Inferior parietal cortex (tissue), 1 donor: Measurements from ENCODE around the gene IFI44.

Experiments used
- DNase-seq: peaks from one replicate; pipeline ENCODE4 v3.0.0-alpha.2; 2016; ENCODE audit errors: extremely low spot score

Gene IFI44

GRCh38 chr1:78652019-78652560 is 2.5 kb downstream of the IFI44 start:
- no peak for DNase-seq

GRCh38 chr1:78658901-78659300 is 9.3 kb downstream of the IFI44 start:
- no peak for DNase-seq

GRCh38 chr1:78663923-78664322 is 14.3 kb downstream of the IFI44 start:
- DNase-seq, result no peak

- DNase-seq, result no peak
Observed at GRCh38 chr1:78664763-78665162, 15.1 kb downstream of the IFI44 start.

GRCh38 chr1:78665809-78666208 is 16.2 kb downstream of the IFI44 start:
- DNase-seq, result no peak

GRCh38 chr1:78667939-78668338 is 18.3 kb downstream of the IFI44 start:
- DNase-seq, result no peak

- no peak for DNase-seq
Observed at GRCh38 chr1:78668427-78668826, 18.8 kb downstream of the IFI44 start.

GRCh38 chr1:78672428-78672827 is 22.8 kb downstream of the IFI44 start:
- DNase-seq, result no peak

- DNase-seq, result no peak
Observed at GRCh38 chr1:78673120-78673519, 23.5 kb downstream of the IFI44 start.

GRCh38 chr1:78676347-78676982 is 26.8 kb downstream of the IFI44 start:
- peak; percentile 81 for DNase-seq

GRCh38 chr1:78676993-78677392 is 27.4 kb downstream of the IFI44 start:
- DNase-seq, result no peak

GRCh38 chr1:78677788-78678187 is 28.2 kb downstream of the IFI44 start:
- no peak for DNase-seq

- DNase-seq, result no peak
Observed at GRCh38 chr1:78678324-78678723, 28.7 kb downstream of the IFI44 start.

GRCh38 chr1:78681265-78681664 is 31.6 kb downstream of the IFI44 start:
- DNase-seq, result no peak

- no peak for DNase-seq
Observed at GRCh38 chr1:78682496-78682895, 32.9 kb downstream of the IFI44 start.

GRCh38 chr1:78683079-78683478 is 33.4 kb downstream of the IFI44 start:
- DNase-seq, result no peak

GRCh38 chr1:78687315-78687714 is 37.7 kb downstream of the IFI44 start:
- no peak for DNase-seq

GRCh38 chr1:78687914-78688313 is 38.3 kb downstream of the IFI44 start:
- DNase-seq, result no peak

GRCh38 chr1:78688697-78689096 is 39.1 kb downstream of the IFI44 start:
- DNase-seq, result peak; percentile 48

GRCh38 chr1:78690516-78690915 is 40.9 kb downstream of the IFI44 start:
- DNase-seq, result no peak

GRCh38 chr1:78691995-78692747 is 42.5 kb downstream of the IFI44 start:
- no peak for DNase-seq

GRCh38 chr1:78699813-78700212 is 50.2 kb downstream of the IFI44 start:
- no peak for DNase-seq

GRCh38 chr1:78702426-78702825 is 52.8 kb downstream of the IFI44 start:
- no peak for DNase-seq
